ENCODE results near the gene CUBN. TPM values are rescaled to one million over a fixed set of nuclear protein-coding genes. Genes with fewer than 3 reads are reported as not detected.

Gene CUBN
- total and polyA plus RNA-seq, 8 donors: 1.5 to 6.8 (median 3.8) TPM

GRCh38 chr10:16984242-16984641 lies 145.4 kb downstream of the CUBN start:
- no peaks in the 10 kb centered on the region for H3K9me3 ChIP-seq
- TF ChIP-seq CTCF (IDR thresholded peaks at IDR 0.05): no peak
- ATAC-seq (no peak), DNase-seq (no peak)
- intact Hi-C loops (cut with DNase I): no loop called here
- H3K4me3 ChIP-seq: no peak overlapping the region
- H3K27ac ChIP-seq: no peak overlapping the region
- no peaks in the 10 kb centered on the region for H3K27me3 ChIP-seq
- no peaks in the 10 kb centered on the region for H3K4me1 ChIP-seq
- no peaks in the 10 kb centered on the region for H3K36me3 ChIP-seq

- H3K4me1 ChIP-seq: no peaks in the 10 kb centered on the region
- H3K36me3 ChIP-seq: no peaks in the 10 kb centered on the region
- H3K27ac ChIP-seq: no peak overlapping the region
- no peak overlapping the region for H3K4me3 ChIP-seq
- no peaks in the 10 kb centered on the region for H3K9me3 ChIP-seq
- intact Hi-C loops (cut with DNase I): no loop called here
- DNase-seq: no peak
- H3K27me3 ChIP-seq: no peaks in the 10 kb centered on the region
- ATAC-seq: no peak
- TF ChIP-seq CTCF (IDR thresholded peaks at IDR 0.05): no peak
These were observed 152.8 kb downstream of the CUBN start for GRCh38 chr10:16976803-16977202.

- no peaks in the 10 kb centered on the region for H3K9me3 ChIP-seq
- no peak overlapping the region for H3K27ac ChIP-seq
- no peaks in the 10 kb centered on the region for H3K36me3 ChIP-seq
- intact Hi-C loops (cut with DNase I): no loop called here
- H3K4me3 ChIP-seq: no peak overlapping the region
- TF ChIP-seq CTCF (IDR thresholded peaks at IDR 0.05): no peak
- ATAC-seq: no peak
- H3K27me3 ChIP-seq: no peaks in the 10 kb centered on the region
- no peak for DNase-seq
- H3K4me1 ChIP-seq: no peaks in the 10 kb centered on the region
These were observed 154.4 kb downstream of the CUBN start for GRCh38 chr10:16975188-16975587.

GRCh38 chr10:16968416-16969041 lies 161.1 kb downstream of the CUBN start:
- TF ChIP-seq CTCF (IDR thresholded peaks at IDR 0.05): no peak
- no peak for DNase-seq
- Histone ChIP-seq H3K4me1 (peaks cover 0 to 33% of the 10 kb centered on the region in 2 donors), H3K27me3 (no peaks in the 10 kb centered on the region), H3K36me3 (no peaks in the 10 kb centered on the region), H3K27ac (peak overlapping the region; percentile 38 to 66), H3K4me3 (no peak overlapping the region), H3K9me3 (no peaks in the 10 kb centered on the region)
- peak; percentile 45 for ATAC-seq
- intact Hi-C loops (cut with DNase I): no loop called here

- peaks cover 0 to 33% of the 10 kb centered on the region in 2 donors for H3K4me1 ChIP-seq
- TF ChIP-seq CTCF (IDR thresholded peaks at IDR 0.05): no peak
- no peaks in the 10 kb centered on the region for H3K27me3 ChIP-seq
- no peak for DNase-seq
- no peak for ATAC-seq
- no peak overlapping the region for H3K4me3 ChIP-seq
- no peaks in the 10 kb centered on the region for H3K9me3 ChIP-seq
- no peaks in the 10 kb centered on the region for H3K36me3 ChIP-seq
- intact Hi-C loops (cut with DNase I): no loop called here
- H3K27ac ChIP-seq: peak overlapping the region; percentile 38 to 66
These were observed 161.7 kb downstream of the CUBN start for GRCh38 chr10:16967866-16968415.
